ENCODE data around the gene KRTAP2-1.
"Not testable (repeated sequence)": the region's sequence is repeated elsewhere in the genome, so short reads cannot be mapped to it uniquely, and the experiment has no call there.

The KRTAP2-1 gene

GRCh38 chr17:41057547-41057946, 10.4 kb upstream of the KRTAP2-1 start:
- DNase-seq (ENCODE audit: low spot score) = no peak

- DNase-seq (ENCODE audit: low spot score) = not testable (repeated sequence)
These were observed 8.0 kb upstream of the KRTAP2-1 start, which contains the start of gene KRTAP2-2 for GRCh38 chr17:41055130-41055529. TSS of gene KRTAP2-2 (minus strand) at chr17:41055230. CDS start at chr17:41055211, 19 bp downstream.

DNA sequence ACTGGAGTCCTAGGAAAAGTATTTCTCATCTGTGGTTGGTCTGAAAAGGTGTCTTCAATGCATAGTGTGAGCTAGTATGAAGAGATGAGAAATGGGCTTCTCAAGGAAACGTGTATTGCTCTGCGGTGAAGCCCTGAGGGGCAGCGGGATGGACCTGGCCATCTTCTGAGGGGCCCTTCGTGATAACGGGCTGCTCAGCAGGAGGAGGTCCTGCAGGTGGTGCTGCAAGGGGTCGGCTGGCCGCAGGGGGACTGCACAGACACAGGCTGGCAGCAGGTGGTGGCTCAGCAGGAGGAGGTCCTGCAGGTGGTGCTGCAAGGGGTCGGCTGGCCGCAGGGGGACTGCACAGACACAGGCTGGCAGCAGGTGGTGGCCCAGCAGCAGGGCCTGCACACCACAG, 7.4 kb upstream of the KRTAP2-1 start:
- not testable (repeated sequence) for DNase-seq (ENCODE audit: low spot score)

- no peak for DNase-seq (ENCODE audit: low spot score)
These were observed 6.9 kb upstream of the KRTAP2-1 start for GRCh38 chr17:41054025-41054424.

- no peak for DNase-seq (ENCODE audit: low spot score)
These were observed 5.5 kb upstream of the KRTAP2-1 start for GRCh38 chr17:41052566-41052965.

DNA sequence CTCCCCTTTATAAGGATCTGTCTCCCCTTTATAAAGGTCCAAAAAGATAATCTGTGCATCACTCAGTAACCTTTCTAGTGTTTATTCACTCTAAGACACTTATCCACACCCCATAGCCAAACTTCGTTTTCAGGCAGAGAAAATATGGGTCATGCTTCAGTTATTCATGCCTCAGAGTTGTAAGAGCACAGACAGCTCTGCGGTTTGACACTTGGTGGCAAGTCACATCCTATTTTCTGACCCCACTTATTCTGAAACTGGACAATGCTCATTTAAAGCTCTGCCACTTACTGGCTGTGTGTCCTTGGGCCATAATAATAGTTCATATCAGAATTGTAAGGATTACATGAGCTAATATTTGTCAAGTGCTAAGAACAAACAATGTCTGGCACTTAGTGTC, 2.0 kb upstream of the KRTAP2-1 start:
- no peak for DNase-seq (ENCODE audit: low spot score)

GRCh38 chr17:41048441-41048840, 1.3 kb upstream of the KRTAP2-1 start:
- DNase-seq (ENCODE audit: low spot score) = no peak

DNA sequence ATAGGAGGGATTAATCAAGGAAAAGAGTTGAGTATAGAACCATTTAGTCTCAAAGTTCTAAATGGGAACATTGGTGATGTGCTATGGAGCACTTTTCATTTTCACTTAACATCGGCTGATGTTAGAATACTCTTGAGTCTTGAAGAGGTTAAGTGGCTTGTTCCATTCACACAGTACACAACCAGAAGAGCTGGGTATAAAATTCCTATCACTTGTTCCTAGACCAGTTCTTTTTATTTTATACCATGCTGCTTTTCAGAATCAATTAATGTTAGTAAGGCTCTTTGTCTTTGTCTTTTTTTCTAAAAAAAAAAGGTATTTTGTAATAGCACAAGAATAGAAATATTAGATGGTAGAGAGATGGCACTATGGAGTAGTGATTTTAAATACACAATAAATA, 4.2 kb downstream of the KRTAP2-1 start:
- DNase-seq (ENCODE audit: low spot score) = no peak

- DNase-seq (ENCODE audit: low spot score) = not testable (repeated sequence)
These were observed 6.1 kb downstream of the KRTAP2-1 start, which contains the start of gene KRTAP1-1 for GRCh38 chr17:41040783-41041571. TSS of gene KRTAP1-1 (minus strand) at chr17:41041450. CDS start at chr17:41041397, 53 bp downstream.

GRCh38 chr17:41037853-41038350, 9.2 kb downstream of the KRTAP2-1 start:
- DNase-seq (ENCODE audit: low spot score) = no peak

GRCh38 chr17:41034346-41034935, 12.7 kb downstream of the KRTAP2-1 start, which contains the start of gene KRTAP1-3:
TSS of gene KRTAP1-3 (minus strand) at chr17:41034874. CDS start at chr17:41034821, 53 bp downstream.
- DNase-seq (ENCODE audit: low spot score) = not testable (repeated sequence)

DNA sequence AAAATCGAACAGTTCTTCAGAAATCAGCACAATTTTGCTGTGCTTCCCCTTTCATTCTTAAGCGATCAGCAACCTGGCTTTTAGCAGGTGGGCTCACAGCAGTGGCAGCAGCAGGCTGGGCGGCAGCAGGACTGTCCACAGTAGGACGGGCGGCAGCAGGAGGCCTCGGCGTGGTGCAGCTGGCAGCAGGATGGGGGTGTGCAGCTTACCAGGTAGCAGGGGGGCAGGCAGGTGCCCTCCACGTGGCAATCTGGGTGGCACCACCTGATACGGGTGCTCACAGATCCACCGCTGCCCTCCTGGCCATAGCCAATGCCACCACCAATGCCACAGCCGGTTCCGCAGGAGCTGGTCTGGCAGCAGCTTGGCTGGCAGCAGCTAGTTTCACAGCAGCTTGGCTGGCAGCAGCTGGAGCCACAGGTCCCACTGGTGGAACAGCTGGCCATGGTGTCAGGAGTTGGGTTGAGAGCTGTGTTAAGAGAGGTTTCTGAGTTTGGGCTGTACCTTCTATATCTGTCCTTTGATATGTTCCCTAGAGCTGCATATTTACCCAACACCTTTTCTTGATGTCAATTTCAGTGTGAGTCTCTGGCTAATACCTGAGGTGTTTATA, 17.4 kb downstream of the KRTAP2-1 start, which contains the start of gene KRTAP1-4:
Gene KRTAP1-4 (minus strand): TSS at position 563 of the 613 bp plus-strand sequence. CDS start 117 bp downstream, at position 446.
- no peak for DNase-seq (ENCODE audit: low spot score)

DNA sequence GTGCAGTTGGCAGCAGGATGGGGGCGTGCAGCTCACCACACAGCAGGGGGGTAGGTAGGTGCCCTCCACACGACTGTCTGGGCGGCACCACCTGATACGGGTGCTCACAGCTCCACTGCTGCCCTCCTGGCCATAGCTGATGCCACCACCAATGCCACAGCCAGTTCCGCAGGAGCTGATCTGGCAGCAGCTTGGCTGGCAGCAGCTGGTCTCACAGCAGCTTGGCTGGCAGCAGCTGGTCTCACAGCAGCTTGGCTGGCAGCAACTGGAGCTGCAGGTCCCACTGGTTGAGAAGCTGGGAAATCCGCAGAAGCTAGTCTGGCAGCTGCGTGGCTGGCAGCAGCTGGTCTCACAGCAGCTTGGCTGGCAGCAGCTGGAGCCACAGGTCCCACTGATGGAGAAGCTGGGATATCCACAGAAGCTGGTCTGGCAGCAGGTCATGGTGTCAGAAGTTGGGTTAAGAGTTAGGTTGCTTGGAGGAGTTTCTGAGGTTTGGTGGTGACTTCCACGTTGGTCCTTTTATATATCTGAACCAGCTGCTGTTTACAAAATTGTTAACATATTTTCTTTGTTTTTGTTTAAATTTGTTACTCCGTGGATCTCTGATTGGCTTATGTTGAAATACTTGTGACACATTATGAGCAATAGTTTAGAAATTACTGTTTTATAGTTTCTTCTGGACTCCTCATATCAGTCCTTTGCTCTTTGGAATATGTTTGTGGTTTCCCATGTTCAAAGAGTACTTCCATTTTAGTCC, 20.2 kb downstream of the KRTAP2-1 start, which contains the start of gene KRTAP1-5:
Gene KRTAP1-5 (minus strand): TSS at position 494 of the 757 bp plus-strand sequence. CDS start 53 bp downstream, at position 441.
- DNase-seq (ENCODE audit: low spot score) = no peak

GRCh38 chr17:41024697-41025096, 22.4 kb downstream of the KRTAP2-1 start:
- no peak for DNase-seq (ENCODE audit: low spot score)

DNA sequence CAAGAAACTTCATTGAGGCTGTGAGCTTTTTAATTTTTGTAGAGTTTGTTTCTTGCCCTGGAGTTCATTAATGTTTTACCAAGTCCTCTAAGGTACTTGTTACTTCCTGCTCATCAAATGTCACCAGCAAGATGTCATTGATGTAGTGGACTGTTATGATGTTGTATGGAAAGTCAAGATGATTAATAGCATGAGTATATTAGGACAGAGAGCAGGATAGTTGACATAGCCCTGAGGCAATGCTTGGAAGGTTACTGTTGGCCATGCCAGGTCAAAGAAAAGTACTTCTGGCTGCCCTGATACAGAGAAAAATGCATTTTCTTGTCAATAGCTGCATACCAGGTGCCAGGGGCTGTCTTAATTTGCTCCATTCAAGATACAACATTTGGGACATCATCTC, 26.8 kb downstream of the KRTAP2-1 start:
- DNase-seq (ENCODE audit: low spot score) = no peak

GRCh38 chr17:41019415-41019814, 27.7 kb downstream of the KRTAP2-1 start:
- DNase-seq (ENCODE audit: low spot score) = no peak

GRCh38 chr17:41018541-41018940, 28.6 kb downstream of the KRTAP2-1 start:
- DNase-seq (ENCODE audit: low spot score) = no peak

- DNase-seq (ENCODE audit: low spot score) = no peak
These were observed 30.4 kb downstream of the KRTAP2-1 start for GRCh38 chr17:41016578-41017215.

- no peak for DNase-seq (ENCODE audit: low spot score)
These were observed 31.7 kb downstream of the KRTAP2-1 start for GRCh38 chr17:41015454-41015853.

DNA sequence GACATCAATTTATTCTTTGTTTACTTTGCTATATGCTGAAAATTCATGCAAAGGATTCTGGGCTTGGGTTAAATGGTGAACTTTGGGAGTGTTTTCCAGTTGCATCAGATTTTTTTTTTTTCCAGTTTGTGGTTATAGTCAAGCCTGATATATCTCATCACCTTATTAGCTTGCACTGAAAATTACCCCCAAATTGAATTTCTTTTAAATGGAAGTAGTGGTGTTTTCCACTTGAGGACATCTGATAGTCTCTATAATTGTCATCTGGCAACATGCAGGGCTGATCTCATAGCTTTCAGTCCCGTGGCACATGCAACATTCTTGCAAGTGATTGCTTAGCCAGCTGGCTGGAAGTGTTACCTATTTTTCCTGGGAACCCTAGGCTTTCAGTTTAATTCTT, 33.5 kb downstream of the KRTAP2-1 start:
- peak; percentile 69 for DNase-seq (ENCODE audit: low spot score)

DNA sequence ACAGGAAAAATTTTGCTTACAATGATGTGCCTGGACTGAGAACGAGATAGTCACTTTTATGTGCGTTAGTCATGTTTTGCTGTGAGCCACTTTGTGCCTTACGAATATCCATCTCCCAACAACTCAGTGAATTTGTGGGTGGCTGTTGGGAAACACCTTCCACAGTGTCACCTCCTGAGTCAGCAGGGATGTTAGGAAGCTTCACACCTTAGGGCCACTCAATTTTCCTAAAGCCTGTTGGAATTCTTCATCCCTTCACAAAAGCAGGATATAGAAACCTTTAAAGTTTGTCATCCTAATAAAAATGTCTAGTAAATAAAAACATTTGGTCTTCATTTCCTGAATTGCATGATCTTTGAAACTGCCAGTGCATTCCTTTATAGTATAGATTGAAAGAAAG, 33.9 kb downstream of the KRTAP2-1 start:
- no peak for DNase-seq (ENCODE audit: low spot score)
